ENCODE results near the gene PPP1R14D.

Gene PPP1R14D

DNA sequence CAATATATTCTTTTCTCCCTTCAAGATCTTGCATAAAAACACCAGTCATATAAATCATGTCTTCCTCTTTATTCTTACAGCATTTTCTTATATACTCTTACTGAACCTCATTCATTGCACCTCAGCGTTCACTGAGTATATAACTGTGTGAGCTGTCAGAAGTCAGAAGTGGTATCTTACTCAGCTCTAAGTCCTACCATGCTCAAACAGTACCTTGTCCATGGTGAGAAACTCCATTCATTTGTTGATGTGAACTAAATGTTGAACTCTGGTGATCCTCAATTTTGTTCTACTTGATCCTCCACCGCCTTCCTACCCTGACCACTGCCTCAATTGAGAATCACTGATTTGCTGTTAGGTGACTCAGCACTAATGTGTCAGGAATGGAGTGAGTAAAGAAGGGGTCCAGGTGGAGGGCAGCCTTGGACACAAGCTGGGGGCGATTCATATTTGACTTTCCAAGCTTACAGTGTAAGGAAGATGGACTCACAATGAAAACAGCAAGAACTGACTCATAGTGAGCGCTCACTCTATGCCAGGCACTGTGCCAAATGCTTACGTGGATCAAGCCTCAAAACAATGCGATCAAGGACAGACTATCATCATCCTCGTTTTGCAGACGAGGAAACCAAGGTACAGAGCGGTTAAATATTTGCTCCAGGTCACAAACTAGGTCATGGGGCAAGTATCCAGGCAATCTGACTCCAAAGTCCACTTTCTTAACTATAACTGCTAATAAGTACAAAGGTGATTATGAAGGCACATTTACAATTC lies 35.1 kb downstream of the PPP1R14D start:
- no peak for FAIRE-seq
- TF ChIP-seq, protein P1, sequence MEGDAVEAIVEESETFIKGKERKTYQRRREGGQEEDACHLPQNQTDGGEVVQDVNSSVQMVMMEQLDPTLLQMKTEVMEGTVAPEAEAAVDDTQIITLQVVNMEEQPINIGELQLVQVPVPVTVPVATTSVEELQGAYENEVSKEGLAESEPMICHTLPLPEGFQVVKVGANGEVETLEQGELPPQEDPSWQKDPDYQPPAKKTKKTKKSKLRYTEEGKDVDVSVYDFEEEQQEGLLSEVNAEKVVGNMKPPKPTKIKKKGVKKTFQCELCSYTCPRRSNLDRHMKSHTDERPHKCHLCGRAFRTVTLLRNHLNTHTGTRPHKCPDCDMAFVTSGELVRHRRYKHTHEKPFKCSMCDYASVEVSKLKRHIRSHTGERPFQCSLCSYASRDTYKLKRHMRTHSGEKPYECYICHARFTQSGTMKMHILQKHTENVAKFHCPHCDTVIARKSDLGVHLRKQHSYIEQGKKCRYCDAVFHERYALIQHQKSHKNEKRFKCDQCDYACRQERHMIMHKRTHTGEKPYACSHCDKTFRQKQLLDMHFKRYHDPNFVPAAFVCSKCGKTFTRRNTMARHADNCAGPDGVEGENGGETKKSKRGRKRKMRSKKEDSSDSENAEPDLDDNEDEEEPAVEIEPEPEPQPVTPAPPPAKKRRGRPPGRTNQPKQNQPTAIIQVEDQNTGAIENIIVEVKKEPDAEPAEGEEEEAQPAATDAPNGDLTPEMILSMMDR (IDR thresholded peaks at IDR 0.05; ENCODE audit: insufficient read depth, missing control alignments), result no peak
- DNase-seq (ENCODE audit: insufficient read length, low spot score), result no peak

DNA sequence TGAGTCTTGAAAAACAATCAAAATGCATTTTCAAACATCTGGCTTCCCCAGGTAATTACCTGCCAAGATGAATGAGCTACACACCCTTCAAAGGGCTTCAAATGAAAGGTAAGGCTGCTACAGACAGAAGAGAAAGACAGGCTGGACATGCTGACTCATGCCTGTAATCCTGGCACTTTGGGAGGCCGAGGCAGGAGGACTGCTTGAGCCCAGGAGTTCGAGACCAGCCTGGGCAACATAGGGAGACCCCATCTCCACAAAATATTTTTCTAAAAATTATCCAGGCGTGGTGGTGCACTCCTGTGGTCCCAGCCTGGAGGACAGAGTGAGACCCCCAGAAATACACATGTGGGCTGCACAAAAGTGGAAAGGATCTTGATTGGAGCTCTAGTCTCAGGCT lies 36.1 kb downstream of the PPP1R14D start:
- no peak for FAIRE-seq
- TF ChIP-seq, protein P1 (IDR thresholded peaks at IDR 0.05; ENCODE audit: insufficient read depth, missing control alignments), result no peak
- no peak for DNase-seq (ENCODE audit: insufficient read length, low spot score)

DNA sequence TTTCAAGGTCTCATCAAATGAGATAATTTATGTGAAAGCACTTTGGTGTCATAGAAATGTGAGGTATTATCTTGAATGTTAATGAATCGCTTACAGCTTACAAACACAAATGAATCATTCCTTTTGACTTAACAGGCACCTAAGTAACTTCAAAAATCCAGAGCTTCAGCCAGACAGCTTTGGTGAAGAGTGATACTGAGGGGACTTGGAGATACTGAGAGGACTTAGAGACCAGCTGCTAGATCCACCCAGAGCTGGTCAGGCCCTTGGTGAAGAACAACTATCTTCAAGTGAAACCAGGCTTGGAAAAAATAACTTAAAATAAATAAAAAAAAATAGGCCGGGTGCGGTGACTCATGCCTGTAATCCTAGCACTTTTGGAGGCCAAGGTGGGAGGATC lies 37.8 kb downstream of the PPP1R14D start:
- FAIRE-seq, result no peak
- no peak for DNase-seq (ENCODE audit: insufficient read length, low spot score)
- TF ChIP-seq, protein P1 (IDR thresholded peaks at IDR 0.05; ENCODE audit: insufficient read depth, missing control alignments), result no peak

GRCh38 chr15:40789999-40790398 lies 38.5 kb downstream of the PPP1R14D start:
- TF ChIP-seq, protein P1 (IDR thresholded peaks at IDR 0.05; ENCODE audit: insufficient read depth, missing control alignments), result no peak
- DNase-seq (ENCODE audit: insufficient read length, low spot score), result no peak
- FAIRE-seq, result no peak

- DNase-seq (ENCODE audit: insufficient read length, low spot score) (no peak), FAIRE-seq (no peak)
- TF ChIP-seq, protein P1 (IDR thresholded peaks at IDR 0.05; ENCODE audit: insufficient read depth, missing control alignments), result no peak
These were observed 39.4 kb downstream of the PPP1R14D start for GRCh38 chr15:40789119-40789518.

DNA sequence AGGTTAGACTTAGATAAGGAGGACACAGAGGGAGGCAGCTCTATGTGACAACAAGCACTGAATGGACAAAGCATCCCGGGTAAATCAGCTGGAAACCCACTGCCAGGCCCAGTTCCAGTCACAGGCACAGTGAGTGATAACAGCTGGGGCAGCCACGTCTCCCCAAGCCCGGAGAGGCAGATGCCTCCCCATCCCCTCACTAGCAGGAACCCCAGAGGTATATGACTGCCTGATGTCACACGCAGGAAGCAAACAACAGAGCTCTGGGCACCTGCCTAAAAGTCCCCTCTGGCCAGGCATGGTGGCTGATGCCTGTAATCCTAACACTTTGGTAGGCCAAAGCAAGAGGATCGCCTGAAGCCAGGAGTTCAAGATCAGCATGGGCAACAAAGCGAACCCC lies 40.5 kb downstream of the PPP1R14D start:
- DNase-seq (ENCODE audit: insufficient read length, low spot score) (no peak), FAIRE-seq (no peak)
- TF ChIP-seq, protein P1 (IDR thresholded peaks at IDR 0.05; ENCODE audit: insufficient read depth, missing control alignments), result no peak

GRCh38 chr15:40787344-40787841 lies 41.1 kb downstream of the PPP1R14D start:
- FAIRE-seq (no peak), DNase-seq (ENCODE audit: insufficient read length, low spot score) (no peak)
- TF ChIP-seq, protein P1 (IDR thresholded peaks at IDR 0.05; ENCODE audit: insufficient read depth, missing control alignments), result no peak
